ENCODE measurements around the gene HIVEP3.

DNA sequence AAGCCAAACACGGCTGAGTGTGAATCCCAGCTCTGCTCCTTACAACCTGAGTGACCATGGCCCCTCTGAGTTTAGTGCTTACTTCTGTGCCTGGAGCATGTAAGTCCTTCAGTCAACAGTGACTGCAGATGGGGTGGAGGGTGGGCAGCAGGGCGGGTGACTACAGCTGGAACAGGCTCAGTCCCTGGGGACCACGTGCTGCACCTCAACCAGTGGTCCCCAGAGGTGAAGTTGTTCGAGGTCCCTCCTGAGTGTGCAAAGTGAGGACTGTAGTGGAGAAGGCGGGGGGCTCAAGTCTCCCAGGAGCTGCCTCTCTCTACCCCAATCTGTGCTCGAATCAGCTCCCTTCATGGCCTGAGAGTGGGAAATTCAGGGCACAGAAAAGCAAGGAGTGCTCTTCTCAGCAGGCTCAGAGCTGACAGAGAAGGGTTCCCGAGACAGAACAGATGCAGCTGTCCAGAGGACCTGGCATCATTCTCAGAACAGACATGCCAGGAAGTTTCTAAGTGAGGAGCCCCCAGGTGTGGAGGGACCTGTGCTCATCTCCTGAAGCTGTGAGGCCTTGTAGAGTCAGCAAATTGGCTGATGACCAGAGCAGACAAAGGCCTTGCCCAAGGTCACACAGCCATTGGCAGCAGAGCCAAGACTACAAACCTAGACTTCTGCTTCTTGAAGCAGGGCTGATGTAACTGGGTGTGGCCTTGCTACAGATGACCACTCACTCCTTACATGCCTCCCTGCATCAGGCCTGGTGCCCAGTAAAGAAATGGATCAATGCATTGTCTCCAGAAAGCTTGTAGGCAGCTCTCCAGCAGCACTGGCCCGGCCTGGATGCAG, 372.5 kb downstream of the HIVEP3 start:
- TF ChIP-seq EZH2 (IDR thresholded peaks at IDR 0.05) (no peak), POLR2AphosphoS5 (IDR thresholded peaks at IDR 0.05; ENCODE audit: borderline replicate concordance, low read depth, low read length) (no peak)
